HepG2 (cell line): ENCODE results near the gene FYB2. TPM values are rescaled to one million over a fixed set of nuclear protein-coding genes. Genes with fewer than 3 reads are reported as not detected.

ENCODE experiments used
- ATAC-seq: fragments of 200-7000 bp; cut with Tn5 transposase; 3 replicates; pipeline ENCODE4 v1.9.1; 2020; ENCODE audit warnings: mild to moderate bottlenecking, moderate library complexity
- BruUV-seq: library from RNA; stranded (reverse); fragments of 400-500 nt; replicated peaks from 2 replicates; lab custom pipeline; 2021; lab: Mats Ljungman, UMichigan
- CTCF ChIA-PET: fragments of 300-600 bp; formaldehyde crosslinking; extraction: SDS; loops from one replicate; lab custom pipeline; 2021; ENCODE audit warnings: low total read pairs, inconsistent platforms, low intra/inter-chr PET ratio; lab: Yijun Ruan, JAX
- POLR2A ChIA-PET: fragments of 350-600 bp; sonication (Branson Sonifier 250); formaldehyde crosslinking; loops from one replicate; lab custom pipeline; 2020; ENCODE audit warnings: antibody characterized with exemption, inconsistent platforms; lab: Yijun Ruan, JAX
- DNase-seq: peaks from one replicate; pipeline ENCODE4 v3.0.0-alpha.2; 2015; ENCODE audit warnings: low spot score
- FAIRE-seq: peaks from 3 replicates; lab custom pipeline; 2011; peaks lifted over from hg19 to GRCh38; lab: Jason Lieb, UNC
- H2AFZ ChIP-seq: one replicate; pipeline ENCODE4 v1.6.1; 2011; ENCODE audit warnings: low read length, inconsistent platforms
- H3K27ac ChIP-seq: fragments of 300-600 bp; 3 replicates; pipeline ENCODE4 v1.8.0; 2011; ENCODE audit warnings: mixed run types, mild to moderate bottlenecking, mixed read lengths, low read length, inconsistent platforms; ENCODE audit not compliant: insufficient read depth; ENCODE audit errors: extremely low read length
- H3K27me3 ChIP-seq, 2 experiments: fragments of 200-600 bp in 1 of 2; 2 replicates in 1 of 2; 3 replicates in 1 of 2; pipeline versions ENCODE4 v1.6.0 to v1.8.0; 2011; ENCODE audit warnings: low read length in 2 of 2, mild to moderate bottlenecking in 2 of 2, moderate library complexity in 2 of 2, inconsistent platforms in 1 of 2; ENCODE audit not compliant: insufficient read depth in 2 of 2, control insufficient read depth in 1 of 2
- H3K36me3 ChIP-seq, 2 experiments: fragments of 200-600 bp in 1 of 2; replicated peaks in 1 of 2; 2 replicates in 1 of 2; 3 replicates in 1 of 2; pipeline versions ENCODE4 v1.5.1 to v1.8.0; 2011; ENCODE audit warnings: low read length in 2 of 2, inconsistent platforms in 1 of 2; ENCODE audit not compliant: insufficient read depth in 2 of 2, control insufficient read depth in 1 of 2
- H3K4me1 ChIP-seq: 2 replicates; pipeline ENCODE4 v1.5.1; 2012; ENCODE audit warnings: low read length, inconsistent platforms; ENCODE audit not compliant: insufficient read depth
- H3K4me2 ChIP-seq: 2 replicates; pipeline ENCODE4 v1.6.0; 2011; ENCODE audit warnings: low read depth, low read length, inconsistent platforms
- H3K4me3 ChIP-seq, 3 experiments: fragments of 200-600 bp in 1 of 3; sonication (generic), shearing (Covaris generic) in 1 of 3; replicated peaks in 1 of 3; 2 replicates each; pipeline ENCODE4 v1.5.1; 2011 to 2016; ENCODE audit warnings: low read length in 3 of 3, inconsistent platforms in 2 of 3, low read depth in 2 of 3, mild to moderate bottlenecking in 2 of 3, control low read depth in 1 of 3, mixed read lengths in 1 of 3; ENCODE audit not compliant: insufficient read depth in 1 of 3
- H3K79me2 ChIP-seq: one replicate; pipeline ENCODE4 v1.6.1; 2011; ENCODE audit warnings: low read length, inconsistent platforms; ENCODE audit not compliant: insufficient read depth
- H3K9ac ChIP-seq: 2 replicates; pipeline ENCODE4 v1.6.0; 2011; ENCODE audit warnings: mild to moderate bottlenecking, low read depth, low read length, inconsistent platforms; ENCODE audit not compliant: insufficient read depth
- H3K9me3 ChIP-seq: 2 replicates; pipeline ENCODE4 v1.5.1; 2012; ENCODE audit warnings: mild to moderate bottlenecking, low read length
- H4K20me1 ChIP-seq: 2 replicates; pipeline ENCODE4 v1.6.0; 2011; ENCODE audit warnings: inconsistent platforms, mild to moderate bottlenecking, low read length, moderate library complexity; ENCODE audit not compliant: insufficient read depth
- DMAP1 ChIP-seq: IDR thresholded peaks from 2 replicates; pipeline ENCODE4 v1.6.1; 2016
- GTF2F1 ChIP-seq: fragments of 150-350 bp; IDR thresholded peaks from 2 replicates; pipeline ENCODE4 v1.6.1; 2014; ENCODE audit warnings: low read length
- HINFP ChIP-seq: sonication (generic); formaldehyde crosslinking; IDR thresholded peaks from 2 replicates; pipeline ENCODE4 v1.4.0; 2020; ENCODE audit warnings: low read depth, mild to moderate bottlenecking, missing genetic modification reagents
- HOXD1 ChIP-seq: sonication (generic); formaldehyde crosslinking; IDR thresholded peaks from 2 replicates; pipeline ENCODE4 v1.5.0; 2020; ENCODE audit warnings: missing genetic modification reagents
- NFE2L2 ChIP-seq: fragments of 150-350 bp; IDR thresholded peaks from 2 replicates; pipeline ENCODE4 v1.6.1; 2014; ENCODE audit warnings: low read length
- NFKB2 ChIP-seq: sonication (generic); formaldehyde crosslinking; IDR thresholded peaks from 2 replicates; pipeline ENCODE4 v1.4.0; 2020; ENCODE audit warnings: missing genetic modification reagents, borderline replicate concordance
- PITX1 ChIP-seq: sonication (generic); formaldehyde crosslinking; IDR thresholded peaks from 2 replicates; pipeline ENCODE4 v1.5.1; 2020; ENCODE audit warnings: mild to moderate bottlenecking, missing genetic modification reagents
- REPIN1 ChIP-seq: sonication (generic); formaldehyde crosslinking; IDR thresholded peaks from 2 replicates; pipeline ENCODE4 v1.8.0; 2022; ENCODE audit warnings: missing genetic modification reagents, low read depth, mild to moderate bottlenecking, borderline replicate concordance
- RERE ChIP-seq: IDR thresholded peaks from 2 replicates; pipeline ENCODE4 v1.6.1; 2016; ENCODE audit warnings: low read depth, missing genetic modification reagents, missing compliant biosample characterization
- SIN3A ChIP-seq: IDR thresholded peaks from 2 replicates; pipeline ENCODE4 v1.6.1; 2011; ENCODE audit warnings: low read depth, mild to moderate bottlenecking, control low read depth, low read length, borderline replicate concordance
- ZNF142 ChIP-seq: sonication (generic); formaldehyde crosslinking; IDR thresholded peaks from 2 replicates; pipeline ENCODE4 v1.4.0; 2020; ENCODE audit warnings: missing genetic modification reagents
- ZNF296 ChIP-seq: sonication (generic); formaldehyde crosslinking; conservative IDR thresholded peaks from 2 replicates; pipeline ENCODE4 v1.5.0; 2020; ENCODE audit warnings: mild to moderate bottlenecking, missing genetic modification reagents
- ZNF713 ChIP-seq: sonication (generic); formaldehyde crosslinking; IDR thresholded peaks from 2 replicates; pipeline ENCODE4 v1.4.0; 2020; ENCODE audit warnings: mild to moderate bottlenecking, missing genetic modification reagents
- WGBS: methylation state at CpG from one replicate; pipeline ENCODE4 v1.1.6; 2017; ENCODE audit warnings: low lambda C conversion rate; 5-methylcytosine and 5-hydroxymethylcytosine counted together
- in situ Hi-C: cut with HindIII; loops from 2 replicates; pipeline ENCODE4 v1.10.0; 2017; ENCODE audit warnings: low pct_unique_long_range_greater_than_20kb; ENCODE audit not compliant: extremely low pct_ligation_motif_present
- intact Hi-C: fragments of 100-400 bp; cut with micrococcal nuclease; formaldehyde crosslinking; loops from one replicate; pipeline ENCODE4 v1.10.0; 2022; ENCODE audit not compliant: unreplicated experiment
- polyA plus RNA-seq, 8 experiments: library from polyadenylated mRNA; depleted of rRNA in 3 of 8; stranded (reverse) in 7 of 8; unstranded in 1 of 8; fragments of >200 nt; fragmentation: Illumina TruSeq in 4 of 8; extraction: Trizol in 4 of 8; gene quantifications; 2 replicates each; pipeline versions ENCODE4 v1.2.1 to v1.2.3, GENCODE V29; 2011 to 2016; ENCODE audit warnings: low read depth in 4 of 8, missing spikeins in 1 of 8, mixed read lengths in 1 of 8; ENCODE audit not compliant: insufficient read depth in 1 of 8
- total RNA-seq, 5 experiments: library from RNA; depleted of rRNA; stranded (reverse); fragments of >200 nt; fragmentation: Illumina TruSeq; extraction: Trizol; gene quantifications; 2 replicates each; pipeline ENCODE4 v1.2.3, GENCODE V29; 2016; ENCODE audit warnings: low read depth in 1 of 5

FYB2 gene
- total and polyA plus RNA-seq, 2 of the 13 experiments (the other 11 are each of a cell fraction or from before 2014, with no cell fraction given) = 1.2 to 2.7 TPM

GRCh38 chr1:56703747-56704146 lies 115.5 kb downstream of the FYB2 start:
- Histone ChIP-seq H3K9ac (no peak overlapping the region), H3K9me3 (no peaks in the 10 kb centered on the region), H3K79me2 (no peaks in the 10 kb centered on the region), H3K36me3 (peaks cover 9 to 46% of the 10 kb centered on the region in 2 experiments), H2AFZ (no peak overlapping the region), H4K20me1 (no peaks in the 10 kb centered on the region), H3K4me3 (no peak overlapping the region), H3K4me1 (no peaks in the 10 kb centered on the region), H3K4me2 (no peak overlapping the region), H3K27ac (no peak overlapping the region), H3K27me3 (no peaks in the 10 kb centered on the region)
- BruUV-seq = no TSS peak
- CTCF ChIA-PET = no interaction called here
- ATAC-seq (no peak), FAIRE-seq (no peak), DNase-seq (no peak)
- in situ Hi-C loops = loop anchor here (10.0 kb wide), 1 partner anchor 1419 kb away; no protein-coding TSS in a partner anchor
- intact Hi-C loops = no loop called here
- POLR2A ChIA-PET = no interaction called here
- 100% methylated on average over 1 of the region's 1 CpG for WGBS
- TF ChIP-seq ZNF142 (CRISPR knock-in tag) (no peak), HOXD1 (CRISPR knock-in tag) (no peak), GTF2F1 (no peak), REPIN1 (no peak), DMAP1 (no peak), NFKB2 (CRISPR knock-in tag) (no peak), ZNF713 (CRISPR knock-in tag) (no peak), SIN3A (no peak), NFE2L2 (no peak), HINFP (no peak), PITX1 (CRISPR knock-in tag) (no peak), ZNF296 (CRISPR knock-in tag) (no peak), RERE (CRISPR knock-in tag) (no peak)
